Progenitor cell of endocrine pancreas (in vitro differentiated cells): ENCODE measurements around the gene ATOX1. TPM values are rescaled to one million over a fixed set of nuclear protein-coding genes. Genes with fewer than 3 reads are reported as not detected.

ENCODE experiments used
- DNase-seq: peaks from one replicate; pipeline ENCODE4 v3.0.0; 2021; ENCODE audit warnings: low spot score; ENCODE audit not compliant: unreplicated experiment
- H3K27ac Mint-ChIP-seq: 2 replicates; pipeline ENCODE4 v1.8.0; 2021; ENCODE audit warnings: mild to moderate bottlenecking, moderate library complexity, mixed read lengths
- H3K27me3 Mint-ChIP-seq: 2 replicates; pipeline ENCODE4 v1.8.0; 2021; ENCODE audit warnings: mixed read lengths
- H3K36me3 Mint-ChIP-seq: 2 replicates; pipeline ENCODE4 v1.8.0; 2022; ENCODE audit warnings: mixed read lengths; ENCODE audit not compliant: insufficient read depth
- H3K4me1 Mint-ChIP-seq: 2 replicates; pipeline ENCODE4 v1.8.0; 2021; ENCODE audit warnings: low read depth, mixed read lengths
- H3K4me3 Mint-ChIP-seq: 2 replicates; pipeline ENCODE4 v1.8.0; 2021; ENCODE audit warnings: low read depth, mild to moderate bottlenecking, moderate library complexity, mixed read lengths
- H3K9me3 Mint-ChIP-seq: 2 replicates; pipeline ENCODE4 v1.8.0; 2021; ENCODE audit warnings: low read depth, mixed read lengths
- CTCF ChIP-seq: fragments of 200-600 bp; sonication (generic); IDR thresholded peaks from one replicate; pipeline ENCODE4 v1.5.0; 2021; ENCODE audit warnings: antibody characterized with exemption, mild to moderate bottlenecking; ENCODE audit not compliant: unreplicated experiment
- total RNA-seq: library from RNA; stranded (reverse); gene quantifications from 2 replicates; pipeline ENCODE4 v1.2.1, GENCODE V29; 2021

ATOX1 gene
- total RNA-seq, 1 donor from 2014 or later, result 108 TPM

GRCh38 chr5:151751593-151751992, 6.8 kb downstream of the ATOX1 start:
- Mint-ChIP-seq H3K36me3 (peaks cover 5% of the 10 kb centered on the region), H3K9me3 (no peaks in the 10 kb centered on the region), H3K4me1 (peaks cover 14% of the 10 kb centered on the region), H3K27ac (no peak overlapping the region), H3K4me3 (no peak overlapping the region), H3K27me3 (no peaks in the 10 kb centered on the region)
- no peak for TF ChIP-seq CTCF
- DNase-seq, result no peak

GRCh38 chr5:151751091-151751490, 7.3 kb downstream of the ATOX1 start:
- TF ChIP-seq CTCF, result no peak

GRCh38 chr5:151750121-151750520, 8.3 kb downstream of the ATOX1 start:
- DNase-seq, result no peak
- H3K4me1 Mint-ChIP-seq, result peaks cover 6% of the 10 kb centered on the region
- no peaks in the 10 kb centered on the region for H3K9me3 Mint-ChIP-seq
- no peak overlapping the region for H3K4me3 Mint-ChIP-seq
- H3K27me3 Mint-ChIP-seq, result no peaks in the 10 kb centered on the region
- H3K36me3 Mint-ChIP-seq, result peaks cover 7% of the 10 kb centered on the region
- no peak overlapping the region for H3K27ac Mint-ChIP-seq
- no peak for TF ChIP-seq CTCF

More at GRCh38 chr5:151751091-151751490, 7.3 kb downstream of the ATOX1 start:
- Mint-ChIP-seq H3K4me1 (peaks cover 12% of the 10 kb centered on the region), H3K27ac (no peak overlapping the region), H3K36me3 (peaks cover 5% of the 10 kb centered on the region), H3K27me3 (no peaks in the 10 kb centered on the region), H3K9me3 (no peaks in the 10 kb centered on the region), H3K4me3 (no peak overlapping the region)
- no peak for DNase-seq

- Mint-ChIP-seq H3K4me3 (no peak overlapping the region), H3K36me3 (peaks cover 11% of the 10 kb centered on the region), H3K4me1 (no peaks in the 10 kb centered on the region), H3K27me3 (no peaks in the 10 kb centered on the region), H3K9me3 (no peaks in the 10 kb centered on the region), H3K27ac (no peak overlapping the region)
- TF ChIP-seq CTCF, result no peak
- no peak for DNase-seq
Observed at GRCh38 chr5:151745071-151745705, 13.2 kb downstream of the ATOX1 start.

GRCh38 chr5:151743530-151743929, 14.9 kb downstream of the ATOX1 start:
- Mint-ChIP-seq H3K36me3 (peaks cover 11% of the 10 kb centered on the region), H3K27me3 (no peaks in the 10 kb centered on the region), H3K27ac (no peak overlapping the region), H3K4me3 (no peak overlapping the region), H3K4me1 (peaks cover 4% of the 10 kb centered on the region), H3K9me3 (no peaks in the 10 kb centered on the region)
- no peak for TF ChIP-seq CTCF
- DNase-seq, result no peak
